Upper lobe of right lung (tissue), 1 donor: ENCODE results near the gene PCCA. TPM values are rescaled to one million over a fixed set of nuclear protein-coding genes. Genes with fewer than 3 reads are reported as not detected.
A peak's percentile ranks its signal among the peaks of the same experiment; 100 is the strongest.
"Not testable (repeated sequence)": the region's sequence is repeated elsewhere in the genome, so short reads cannot be mapped to it uniquely, and the experiment has no call there.

Experiments used
- ATAC-seq: fragments of 200-7000 bp; cut with Tn5 transposase; one replicate; pipeline ENCODE4 v1.9.1; 2020; ENCODE audit warnings: mild to moderate bottlenecking, moderate library complexity
- DNase-seq: peaks from one replicate; pipeline ENCODE4 v3.0.0-alpha.2; 2020
- H3K27ac ChIP-seq: fragments of 200-600 bp; one replicate; pipeline ENCODE4 v1.8.0; 2022
- H3K27me3 ChIP-seq: fragments of 200-600 bp; one replicate; pipeline ENCODE4 v1.8.0; 2022; ENCODE audit warnings: mild to moderate bottlenecking
- H3K36me3 ChIP-seq: fragments of 200-600 bp; one replicate; pipeline ENCODE4 v1.8.0; 2022
- H3K4me1 ChIP-seq: fragments of 200-600 bp; one replicate; pipeline ENCODE4 v1.8.0; 2022
- H3K4me3 ChIP-seq: fragments of 200-600 bp; one replicate; pipeline ENCODE4 v1.8.0; 2022; ENCODE audit warnings: mild to moderate bottlenecking
- H3K9me3 ChIP-seq: fragments of 200-600 bp; one replicate; pipeline ENCODE4 v1.8.0; 2022
- CTCF ChIP-seq: fragments of 200-600 bp; IDR thresholded peaks from one replicate; pipeline ENCODE4 v1.8.0; 2022; ENCODE audit warnings: antibody characterized with exemption
- intact Hi-C: fragments of 100-400 bp; cut with DNase I; formaldehyde crosslinking; loops from one replicate; pipeline ENCODE4 v1.11.0; 2022
- total RNA-seq: library from RNA; stranded (reverse); fragmentation: NEBNext Ultra II Directional; extraction: Animal tissue kit (Norgen Biotek cat#: 25700); gene quantifications from one replicate; pipeline ENCODE4 v1.2.1, GENCODE V29; 2021
- donor health status: DM: no; HTN: yes; CAD: no; lungs with severe emphysema.

The PCCA gene
- total RNA-seq, 1 donor from 2014 or later = 34.7 TPM

GRCh38 chr13:100131863-100132574 is 43.1 kb downstream of the PCCA start:
- ATAC-seq = peak; percentile 52
- Histone ChIP-seq H3K9me3 (no peaks in the 10 kb centered on the region), H3K27me3 (no peaks in the 10 kb centered on the region), H3K27ac (no peak overlapping the region), H3K4me1 (no peaks in the 10 kb centered on the region), H3K4me3 (no peak overlapping the region), H3K36me3 (no peaks in the 10 kb centered on the region)
- no peak for DNase-seq
- intact Hi-C loops = no loop called here
- no peak for TF ChIP-seq CTCF

DNA sequence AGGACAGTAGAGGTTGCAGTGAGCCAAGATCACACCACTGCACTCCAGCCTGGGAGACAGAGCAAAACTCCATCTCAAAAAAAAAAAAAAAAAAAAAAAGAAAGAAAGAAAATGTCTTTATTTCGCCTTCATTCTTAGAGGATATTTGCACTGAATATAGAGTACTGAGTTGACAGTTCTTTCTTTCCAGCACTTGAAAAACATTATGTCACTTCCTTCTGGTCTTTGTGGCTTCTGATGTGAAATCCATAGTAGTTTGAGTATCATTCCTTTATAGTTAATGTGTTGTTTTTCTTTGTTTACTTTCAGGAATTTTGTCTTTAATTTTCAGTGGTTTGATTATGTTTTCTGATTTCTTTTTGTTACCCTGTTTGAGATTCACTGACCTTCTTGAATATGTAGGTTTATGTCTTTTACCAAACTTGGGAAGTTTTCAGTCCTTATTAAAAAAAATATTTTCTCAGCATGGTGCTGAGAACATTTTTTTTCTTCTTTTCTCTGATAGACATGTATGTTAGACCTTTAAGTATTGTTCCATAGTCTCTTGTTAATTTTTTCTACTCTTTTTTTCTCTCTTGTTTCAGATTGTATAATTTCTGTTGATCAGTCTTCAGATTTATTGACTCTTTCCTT is 50.1 kb downstream of the PCCA start:
- H3K4me1 ChIP-seq = no peaks in the 10 kb centered on the region
- H3K27me3 ChIP-seq = no peaks in the 10 kb centered on the region
- H3K4me3 ChIP-seq = no peak overlapping the region
- DNase-seq (no peak), ATAC-seq (no peak)
- H3K9me3 ChIP-seq = no peaks in the 10 kb centered on the region
- no peak overlapping the region for H3K27ac ChIP-seq
- H3K36me3 ChIP-seq = no peaks in the 10 kb centered on the region
- intact Hi-C loops = no loop called here
- TF ChIP-seq CTCF = no peak

GRCh38 chr13:100139817-100140216 is 50.9 kb downstream of the PCCA start:
- no peaks in the 10 kb centered on the region for H3K27me3 ChIP-seq
- DNase-seq = no peak
- no peak overlapping the region for H3K27ac ChIP-seq
- ATAC-seq = no peak
- H3K4me1 ChIP-seq = no peaks in the 10 kb centered on the region
- no peak for TF ChIP-seq CTCF
- H3K4me3 ChIP-seq = no peak overlapping the region
- no peaks in the 10 kb centered on the region for H3K36me3 ChIP-seq
- H3K9me3 ChIP-seq = no peaks in the 10 kb centered on the region
- intact Hi-C loops = no loop called here

- intact Hi-C loops = no loop called here
- no peak overlapping the region for H3K4me3 ChIP-seq
- no peaks in the 10 kb centered on the region for H3K36me3 ChIP-seq
- DNase-seq = no peak
- no peaks in the 10 kb centered on the region for H3K9me3 ChIP-seq
- H3K4me1 ChIP-seq = no peaks in the 10 kb centered on the region
- no peaks in the 10 kb centered on the region for H3K27me3 ChIP-seq
- no peak overlapping the region for H3K27ac ChIP-seq
- no peak for ATAC-seq
- no peak for TF ChIP-seq CTCF
Observed at GRCh38 chr13:100140441-100140840, 51.5 kb downstream of the PCCA start.

GRCh38 chr13:100141461-100141961 is 52.6 kb downstream of the PCCA start:
- intact Hi-C loops, DNase-seq, ATAC-seq, H3K4me1 ChIP-seq, H3K4me3 ChIP-seq, H3K9me3 ChIP-seq, H3K27me3 ChIP-seq, H3K27ac ChIP-seq, H3K36me3 ChIP-seq: not testable (repeated sequence)

DNA sequence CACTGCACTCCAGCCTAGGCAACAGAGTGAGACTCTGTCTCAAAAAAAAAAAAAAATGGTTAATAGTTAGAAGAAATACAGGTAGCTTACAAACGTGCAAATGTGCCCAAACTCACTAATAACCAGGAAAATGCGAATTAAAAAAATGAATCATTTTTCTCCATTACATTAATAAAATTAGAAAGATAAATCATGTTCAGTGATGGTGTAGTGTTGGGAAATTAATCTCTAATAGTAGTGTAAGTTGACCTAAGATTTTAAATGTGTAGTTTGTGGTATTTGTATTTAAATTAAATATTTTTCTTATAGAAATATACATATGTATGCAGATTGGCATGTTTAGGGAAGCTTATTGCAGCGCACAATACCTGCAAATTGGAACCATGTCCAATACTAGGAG is 57.6 kb downstream of the PCCA start:
- Histone ChIP-seq H3K27me3 (no peaks in the 10 kb centered on the region), H3K9me3 (no peaks in the 10 kb centered on the region), H3K36me3 (peaks cover 13% of the 10 kb centered on the region), H3K4me1 (no peaks in the 10 kb centered on the region), H3K27ac (no peak overlapping the region), H3K4me3 (no peak overlapping the region)
- ATAC-seq = no peak
- intact Hi-C loops = no loop called here
- no peak for TF ChIP-seq CTCF
- no peak for DNase-seq
